Mesodermal cell (in vitro differentiated cells): ENCODE data around the gene CFAP20DC.
"Not testable (repeated sequence)": the region's sequence is repeated elsewhere in the genome, so short reads cannot be mapped to it uniquely, and the experiment has no call there.

Experiments
- H3K27ac ChIP-seq: 2 replicates; pipeline ENCODE4 v1.7.0; 2013; ENCODE audit warnings: mild to moderate bottlenecking, low read depth, low read length, moderate library complexity; ENCODE audit not compliant: severe bottlenecking
- H3K36me3 ChIP-seq: 2 replicates; pipeline ENCODE4 v1.7.1; 2013; ENCODE audit warnings: mild to moderate bottlenecking, low read length, moderate library complexity; ENCODE audit not compliant: control insufficient read depth, insufficient read depth
- H3K4me1 ChIP-seq: one replicate; pipeline ENCODE4 v1.7.1; 2013; ENCODE audit warnings: mild to moderate bottlenecking, low read length; ENCODE audit not compliant: insufficient read depth, control insufficient read depth, poor library complexity, severe bottlenecking
- H3K4me3 ChIP-seq: 2 replicates; pipeline ENCODE4 v1.7.0; 2013; ENCODE audit warnings: low read length, control low read depth, mild to moderate bottlenecking; ENCODE audit not compliant: insufficient read depth, poor library complexity, severe bottlenecking; ENCODE audit errors: extremely low read depth
- H3K9me3 ChIP-seq: 2 replicates; pipeline ENCODE4 v1.7.1; 2013; ENCODE audit warnings: mild to moderate bottlenecking, low read length, moderate library complexity; ENCODE audit not compliant: control insufficient read depth
- WGBS, 2 experiments: methylation state at CpG; one replicate each; pipeline ENCODE4 v1.1.5; 2013; ENCODE audit warnings: missing lambda C conversion rate in 2 of 2; ENCODE audit not compliant: insufficient coverage in 2 of 2; 5-methylcytosine and 5-hydroxymethylcytosine counted together

CFAP20DC gene

DNA sequence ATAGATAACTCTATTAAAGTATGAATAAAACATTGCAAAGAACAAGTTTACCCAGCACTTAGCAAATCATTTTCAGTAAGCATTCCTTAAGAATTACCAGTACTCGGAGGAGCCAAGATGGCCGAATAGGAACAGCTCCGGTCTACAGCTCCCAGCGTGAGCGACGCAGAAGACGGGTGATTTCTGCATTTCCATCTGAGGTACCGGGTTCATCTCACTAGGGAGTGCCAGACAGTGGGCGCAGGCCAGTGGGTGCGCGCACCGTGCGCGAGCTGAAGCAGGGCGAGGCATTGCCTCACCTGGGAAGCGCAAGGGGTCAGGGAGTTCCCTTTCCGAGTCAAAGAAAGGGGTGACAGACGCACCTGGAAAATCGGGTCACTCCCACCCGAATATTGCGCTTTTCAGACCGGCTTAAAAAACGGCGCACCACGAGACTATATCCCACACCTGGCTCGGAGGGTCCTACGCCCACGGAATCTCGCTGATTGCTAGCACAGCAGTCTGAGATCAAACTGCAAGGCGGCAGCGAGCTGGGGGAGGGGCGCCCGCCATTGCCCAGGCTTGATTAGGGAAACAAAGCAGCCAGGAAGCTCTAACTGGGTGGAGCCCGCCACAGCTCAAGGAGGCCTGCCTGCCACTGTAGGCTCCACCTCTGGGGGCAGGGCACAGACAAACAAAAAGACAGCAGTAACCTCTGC, 207.6 kb downstream of the CFAP20DC start:
- 59 to 79% methylated on average over 2 to 9 of the region's 34 CpGs for WGBS, 2 experiments
- not testable (repeated sequence) for H3K4me3 ChIP-seq, H3K9me3 ChIP-seq

DNA sequence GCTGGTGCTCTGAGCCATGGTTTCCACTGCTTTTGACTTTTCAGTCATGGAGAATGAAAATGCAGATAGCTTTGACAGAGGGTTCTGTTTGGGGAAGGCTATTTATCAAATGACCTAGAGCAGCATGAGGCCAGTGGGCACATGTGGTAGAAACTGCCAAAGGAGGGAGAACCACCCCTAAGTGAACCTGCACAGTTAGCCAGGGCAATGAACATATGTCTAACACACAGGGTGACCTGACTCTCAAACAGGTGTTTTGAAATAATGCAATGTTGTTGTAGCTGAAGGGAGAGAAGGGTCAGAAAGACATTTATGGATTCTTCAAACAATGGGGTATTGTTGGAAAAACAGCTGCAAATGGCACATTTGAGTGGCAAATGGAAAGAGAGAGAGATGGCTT, 208.9 kb downstream of the CFAP20DC start:
- no peak overlapping the region for H3K4me3 ChIP-seq
- H3K9me3 ChIP-seq = no peaks in the 10 kb centered on the region
- H3K36me3 ChIP-seq = no peaks in the 10 kb centered on the region

More for the DNA sequence above, 207.6 kb downstream of the CFAP20DC start:
- not testable (repeated sequence) for H3K4me1 ChIP-seq, H3K27ac ChIP-seq, H3K36me3 ChIP-seq

DNA sequence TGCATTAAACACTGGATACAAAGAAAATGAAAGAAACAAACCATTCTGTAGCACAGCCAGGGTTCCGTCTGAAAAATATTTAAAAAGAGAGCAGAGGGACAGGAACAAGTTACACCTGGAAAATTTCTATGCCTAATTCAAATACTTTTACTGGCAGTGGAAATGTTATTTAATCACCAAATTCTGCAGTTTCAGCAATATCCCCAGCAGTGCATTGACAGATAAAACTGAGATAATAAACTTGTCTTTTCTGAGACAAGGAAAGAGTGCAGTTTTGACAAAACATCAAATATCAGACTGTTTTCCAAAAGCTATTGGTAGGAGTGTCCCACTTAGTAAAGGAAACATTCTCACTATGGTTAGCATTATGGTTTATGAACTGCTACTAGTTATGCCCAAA, 209.9 kb downstream of the CFAP20DC start:
- no peaks in the 10 kb centered on the region for H3K4me1 ChIP-seq
- no peaks in the 10 kb centered on the region for H3K36me3 ChIP-seq
- no peak overlapping the region for H3K27ac ChIP-seq
- no peak overlapping the region for H3K4me3 ChIP-seq
- no CpG with 5 or more reads among the region's 1 CpG for WGBS, 2 experiments
- no peaks in the 10 kb centered on the region for H3K9me3 ChIP-seq

More for the DNA sequence above, 208.9 kb downstream of the CFAP20DC start:
- H3K4me1 ChIP-seq = no peaks in the 10 kb centered on the region
- H3K27ac ChIP-seq = no peak overlapping the region

DNA sequence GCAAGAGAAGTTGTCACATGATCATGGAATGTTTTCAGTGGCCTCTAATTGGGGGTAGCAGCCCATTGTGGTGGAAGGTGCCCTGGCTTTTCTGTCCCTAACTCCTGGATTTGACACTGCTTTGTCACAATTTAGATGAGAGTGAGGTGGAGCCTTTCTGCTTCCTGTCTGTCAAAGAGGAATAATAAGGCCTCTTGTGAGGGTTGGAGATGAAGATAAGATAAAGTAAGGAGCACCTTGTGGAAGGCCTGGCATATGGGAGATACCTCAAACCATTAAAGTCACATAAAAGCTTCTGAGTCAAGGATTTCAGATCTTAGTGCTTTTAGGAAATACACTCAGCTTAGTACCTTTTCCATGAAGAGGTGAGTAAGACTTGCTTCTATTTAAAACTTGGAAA, 210.6 kb downstream of the CFAP20DC start:
- Histone ChIP-seq H3K4me1 (no peaks in the 10 kb centered on the region), H3K36me3 (no peaks in the 10 kb centered on the region), H3K27ac (no peak overlapping the region), H3K4me3 (no peak overlapping the region), H3K9me3 (no peaks in the 10 kb centered on the region)

DNA sequence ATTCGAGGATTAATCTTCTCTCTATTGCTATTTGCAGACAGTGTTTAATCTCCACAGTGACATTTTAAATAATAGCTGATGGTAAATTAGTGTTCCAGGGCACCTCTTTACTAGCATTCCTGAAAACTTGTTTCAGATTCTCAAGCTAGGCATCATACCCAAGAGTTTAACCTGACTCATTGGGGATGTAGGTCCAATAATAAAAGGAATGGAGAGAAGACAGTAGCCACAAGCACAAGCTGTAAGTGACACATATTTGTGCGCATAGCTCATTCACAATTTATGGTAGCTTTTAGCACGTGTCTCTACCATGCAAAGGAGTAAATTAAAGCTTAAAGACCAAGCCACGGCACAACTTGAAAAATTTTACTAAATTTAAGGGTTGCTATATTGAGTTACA, 212.0 kb downstream of the CFAP20DC start:
- Histone ChIP-seq H3K4me1 (no peaks in the 10 kb centered on the region), H3K27ac (no peak overlapping the region), H3K4me3 (no peak overlapping the region), H3K9me3 (no peaks in the 10 kb centered on the region), H3K36me3 (no peaks in the 10 kb centered on the region)
- 83 to 93% methylated on average over 3 of the region's 4 CpGs for WGBS, 2 experiments

DNA sequence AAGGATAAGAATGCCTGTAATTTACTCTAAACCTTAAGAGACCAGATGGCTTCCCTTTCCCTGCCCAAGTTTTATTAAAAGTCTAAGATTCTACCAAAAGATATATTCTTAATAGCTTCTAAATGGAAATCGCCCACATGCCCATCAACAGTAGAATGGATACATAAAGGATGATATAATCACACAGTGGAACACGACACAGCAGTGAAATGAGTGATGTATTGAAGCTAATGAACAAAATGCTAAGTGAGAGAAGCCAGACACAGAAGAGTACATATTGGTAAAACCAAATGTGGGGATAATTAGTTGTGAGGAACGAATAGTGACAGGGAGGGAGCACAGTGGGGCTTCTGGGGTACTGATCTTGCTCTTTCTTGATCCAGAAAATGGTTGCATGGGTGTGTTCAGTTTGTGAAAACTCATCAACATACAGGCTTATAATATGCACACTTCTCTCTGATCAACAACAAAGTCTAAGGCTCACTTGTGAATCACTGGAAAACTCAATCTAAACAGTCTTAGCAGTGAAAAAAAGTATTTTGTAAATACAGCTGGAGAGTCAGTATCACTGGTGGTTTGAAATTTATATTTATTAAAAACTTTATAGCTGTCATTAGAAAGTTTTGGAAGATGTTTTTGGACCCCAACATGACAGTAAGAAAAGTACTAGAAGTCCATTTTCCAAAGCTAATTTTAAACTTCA, 212.5 kb downstream of the CFAP20DC start:
- H3K4me1 ChIP-seq = no peaks in the 10 kb centered on the region
- no peaks in the 10 kb centered on the region for H3K36me3 ChIP-seq
- WGBS, 2 experiments = 90 to 100% methylated on average over 1 of the region's 3 CpGs
- no peak overlapping the region for H3K27ac ChIP-seq
- H3K9me3 ChIP-seq = no peaks in the 10 kb centered on the region
- no peak overlapping the region for H3K4me3 ChIP-seq

DNA sequence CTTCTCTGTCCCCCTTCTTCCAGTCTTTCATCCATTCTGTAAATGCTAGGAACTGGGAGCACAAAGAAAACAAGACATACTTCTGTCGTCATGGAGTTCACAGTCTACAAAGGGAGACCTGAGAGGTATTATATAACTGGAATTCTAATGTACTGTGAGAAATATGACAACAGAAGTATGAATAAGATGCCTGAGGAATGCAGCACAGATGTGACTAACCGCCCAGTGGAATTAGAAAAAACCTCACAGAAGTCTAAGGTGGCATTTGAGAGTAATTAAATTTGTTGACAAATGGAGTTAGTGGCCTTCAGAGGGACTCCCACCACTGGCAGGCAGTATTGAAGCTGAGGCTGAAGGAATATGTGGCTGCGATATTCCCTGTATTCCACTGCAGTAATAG, 214.7 kb downstream of the CFAP20DC start:
- WGBS, 2 experiments = 74 to 94% methylated on average over 2 of the region's 3 CpGs
- Histone ChIP-seq H3K36me3 (no peaks in the 10 kb centered on the region), H3K4me1 (no peaks in the 10 kb centered on the region), H3K4me3 (no peak overlapping the region), H3K9me3 (no peaks in the 10 kb centered on the region), H3K27ac (no peak overlapping the region)

DNA sequence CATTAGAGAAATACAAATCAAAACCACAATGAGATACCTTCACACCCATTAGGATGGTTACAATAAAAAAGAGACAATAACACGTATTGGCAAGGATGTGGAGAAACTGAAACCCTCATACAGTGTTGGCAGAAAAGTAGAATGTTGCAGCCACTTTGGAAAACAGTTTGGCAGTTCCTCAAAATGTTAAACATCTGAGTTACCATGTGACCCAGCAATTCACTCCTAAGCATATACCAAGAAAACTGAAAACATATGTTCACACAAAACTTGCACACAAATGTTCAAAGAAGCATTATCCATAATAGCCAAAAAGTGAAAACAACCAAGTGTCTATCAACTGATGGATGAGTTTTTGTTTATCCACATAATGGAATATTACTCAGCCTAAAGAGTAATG, 216.3 kb downstream of the CFAP20DC start:
- H3K9me3 ChIP-seq = no peaks in the 10 kb centered on the region
- H3K4me3 ChIP-seq = no peak overlapping the region
- H3K36me3 ChIP-seq = no peaks in the 10 kb centered on the region
- no peak overlapping the region for H3K27ac ChIP-seq
- WGBS, 2 experiments = 86 to 100% methylated on average over 1 of the region's 1 CpG
- H3K4me1 ChIP-seq = no peaks in the 10 kb centered on the region

DNA sequence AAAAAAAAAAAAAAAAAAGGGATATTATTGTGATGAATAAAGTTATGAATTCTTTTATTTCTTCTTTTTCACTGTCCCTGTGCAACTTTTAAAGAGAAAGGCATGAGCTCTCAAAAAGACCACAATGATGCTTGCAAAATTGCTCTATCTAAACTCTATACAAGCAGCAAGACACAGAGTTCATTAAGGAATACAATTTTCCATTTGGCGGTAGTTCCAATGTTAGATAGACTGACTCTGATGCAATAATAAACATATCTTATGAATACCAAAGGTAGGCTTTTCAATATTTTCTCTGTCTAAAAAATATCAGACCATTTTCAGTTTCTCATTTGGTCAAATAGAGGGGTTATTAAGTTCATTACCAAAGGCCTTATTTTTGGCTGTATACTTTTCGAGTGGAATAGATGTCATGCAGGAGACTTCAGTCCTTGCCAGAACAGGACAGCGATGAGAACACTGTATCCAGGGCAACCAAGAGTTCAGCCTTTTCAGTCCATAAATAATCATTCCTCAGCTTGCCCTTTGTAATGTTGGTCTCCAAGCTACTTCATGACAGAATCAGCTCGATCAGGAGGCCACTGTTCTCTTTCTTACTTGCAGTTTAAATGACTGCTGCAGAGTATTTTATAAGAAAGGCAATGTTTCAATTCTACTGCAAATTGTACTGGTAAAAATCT, 220.4 kb downstream of the CFAP20DC start:
- Histone ChIP-seq H3K4me3 (no peak overlapping the region), H3K9me3 (no peaks in the 10 kb centered on the region), H3K36me3 (no peaks in the 10 kb centered on the region), H3K4me1 (no peaks in the 10 kb centered on the region), H3K27ac (no peak overlapping the region)
- 83 to 100% methylated on average over 1 to 2 of the region's 4 CpGs for WGBS, 2 experiments

DNA sequence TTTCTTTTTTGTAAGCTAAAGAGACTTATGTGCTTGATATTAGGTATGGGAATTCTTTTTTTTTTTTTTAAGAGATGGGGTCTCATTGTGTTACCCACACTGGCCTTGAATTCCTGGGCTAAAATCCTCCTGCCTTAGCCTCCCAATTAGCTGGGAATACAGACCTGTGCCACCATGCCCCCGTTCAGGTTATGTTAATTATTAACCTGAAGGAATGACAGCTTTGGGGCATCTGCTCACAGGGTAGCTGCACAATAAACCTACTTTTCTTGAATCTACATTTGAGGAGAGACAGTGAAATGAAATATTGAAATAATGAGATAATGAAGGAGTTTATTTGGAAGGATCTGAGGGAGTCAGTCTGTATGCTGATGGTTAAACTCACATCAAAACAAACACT, 225.0 kb downstream of the CFAP20DC start:
- H3K9me3 ChIP-seq = no peaks in the 10 kb centered on the region
- no CpG with 5 or more reads among the region's 1 CpG for WGBS, 2 experiments
- no peak overlapping the region for H3K4me3 ChIP-seq
- no peak overlapping the region for H3K27ac ChIP-seq
- H3K36me3 ChIP-seq = no peaks in the 10 kb centered on the region
- no peaks in the 10 kb centered on the region for H3K4me1 ChIP-seq

DNA sequence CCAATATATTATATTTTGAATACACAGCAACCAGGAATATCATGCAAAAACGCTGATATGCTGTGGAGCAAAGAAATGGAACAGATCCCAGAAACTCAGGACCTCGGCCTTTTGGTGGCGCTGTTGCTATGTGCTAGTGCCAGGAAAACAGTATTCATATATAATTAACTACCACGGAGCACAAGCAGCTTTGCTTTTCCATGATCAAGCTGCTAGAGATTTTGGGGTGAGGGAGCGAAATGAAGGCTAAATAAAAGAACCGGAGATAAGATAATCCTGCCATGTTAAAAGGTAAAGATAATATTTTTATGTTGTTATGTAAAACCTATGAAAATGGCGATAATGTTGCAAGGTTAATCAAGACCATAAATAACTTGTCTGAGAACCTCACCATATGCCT, 225.5 kb downstream of the CFAP20DC start:
- H3K9me3 ChIP-seq = no peaks in the 10 kb centered on the region
- WGBS, 2 experiments = no CpG with 5 or more reads among the region's 7 CpGs
- H3K36me3 ChIP-seq = no peaks in the 10 kb centered on the region
- H3K4me3 ChIP-seq = no peak overlapping the region
- H3K4me1 ChIP-seq = no peaks in the 10 kb centered on the region
- H3K27ac ChIP-seq = no peak overlapping the region
